ENCODE data around the gene L1CAM. TPM values are rescaled to one million over a fixed set of nuclear protein-coding genes. Genes with fewer than 3 reads are reported as not detected.

L1CAM gene
- total RNA-seq, 1 donor from 2014 or later: 137 TPM

DNA sequence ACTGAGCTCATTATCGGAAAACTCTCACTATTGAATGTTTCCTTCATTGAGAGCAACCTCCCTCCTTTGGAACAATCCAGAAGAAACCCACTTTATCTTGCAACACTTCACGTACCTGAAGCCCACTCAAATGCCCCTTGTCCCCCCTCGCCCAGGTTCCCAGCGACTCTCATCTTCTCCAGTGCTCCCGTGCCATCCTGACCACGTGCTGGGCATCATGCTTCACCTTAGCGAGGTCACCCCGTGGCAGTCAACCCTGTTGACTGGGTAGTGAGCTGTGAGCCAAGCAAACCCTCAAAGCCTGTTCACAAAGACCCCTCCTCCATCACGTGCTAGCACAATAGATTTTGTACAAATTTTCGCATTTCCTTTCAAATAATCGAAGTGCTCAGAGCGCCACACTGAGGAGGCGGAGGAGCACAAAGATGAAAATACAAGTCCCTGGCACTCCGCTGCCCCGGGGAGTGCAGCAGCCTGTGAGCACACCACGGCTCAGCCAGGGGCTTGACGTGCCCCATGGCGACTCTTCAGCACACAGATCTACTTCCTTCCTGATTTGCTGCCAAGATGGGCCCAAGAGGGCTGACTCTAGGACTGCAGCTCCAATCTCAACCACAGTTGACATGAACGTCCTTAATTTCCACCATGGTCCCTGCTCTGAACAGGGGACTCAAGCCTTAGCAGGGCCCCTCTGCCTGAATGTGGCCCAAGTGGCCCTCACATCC lies 71.2 kb downstream of the L1CAM start:
- no peak for DNase-seq (ENCODE audit: low read depth, low spot score)
- H3K4me3 Mint-ChIP-seq: no peak overlapping the region
- TF ChIP-seq, protein P1, sequence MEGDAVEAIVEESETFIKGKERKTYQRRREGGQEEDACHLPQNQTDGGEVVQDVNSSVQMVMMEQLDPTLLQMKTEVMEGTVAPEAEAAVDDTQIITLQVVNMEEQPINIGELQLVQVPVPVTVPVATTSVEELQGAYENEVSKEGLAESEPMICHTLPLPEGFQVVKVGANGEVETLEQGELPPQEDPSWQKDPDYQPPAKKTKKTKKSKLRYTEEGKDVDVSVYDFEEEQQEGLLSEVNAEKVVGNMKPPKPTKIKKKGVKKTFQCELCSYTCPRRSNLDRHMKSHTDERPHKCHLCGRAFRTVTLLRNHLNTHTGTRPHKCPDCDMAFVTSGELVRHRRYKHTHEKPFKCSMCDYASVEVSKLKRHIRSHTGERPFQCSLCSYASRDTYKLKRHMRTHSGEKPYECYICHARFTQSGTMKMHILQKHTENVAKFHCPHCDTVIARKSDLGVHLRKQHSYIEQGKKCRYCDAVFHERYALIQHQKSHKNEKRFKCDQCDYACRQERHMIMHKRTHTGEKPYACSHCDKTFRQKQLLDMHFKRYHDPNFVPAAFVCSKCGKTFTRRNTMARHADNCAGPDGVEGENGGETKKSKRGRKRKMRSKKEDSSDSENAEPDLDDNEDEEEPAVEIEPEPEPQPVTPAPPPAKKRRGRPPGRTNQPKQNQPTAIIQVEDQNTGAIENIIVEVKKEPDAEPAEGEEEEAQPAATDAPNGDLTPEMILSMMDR (conservative IDR thresholded peaks at IDR 0.05): no peak
- peaks cover 31% of the 10 kb centered on the region for H3K4me1 Mint-ChIP-seq
- H3K27me3 Mint-ChIP-seq (ENCODE audit: low read depth): no peaks in the 10 kb centered on the region
- H3K27ac Mint-ChIP-seq (ENCODE audit: unreplicated experiment): peak overlapping the region; percentile 8
- H3K36me3 Mint-ChIP-seq (ENCODE audit: low read depth): peaks cover 10% of the 10 kb centered on the region
- peaks cover 6% of the 10 kb centered on the region for H3K9me3 Mint-ChIP-seq

DNA sequence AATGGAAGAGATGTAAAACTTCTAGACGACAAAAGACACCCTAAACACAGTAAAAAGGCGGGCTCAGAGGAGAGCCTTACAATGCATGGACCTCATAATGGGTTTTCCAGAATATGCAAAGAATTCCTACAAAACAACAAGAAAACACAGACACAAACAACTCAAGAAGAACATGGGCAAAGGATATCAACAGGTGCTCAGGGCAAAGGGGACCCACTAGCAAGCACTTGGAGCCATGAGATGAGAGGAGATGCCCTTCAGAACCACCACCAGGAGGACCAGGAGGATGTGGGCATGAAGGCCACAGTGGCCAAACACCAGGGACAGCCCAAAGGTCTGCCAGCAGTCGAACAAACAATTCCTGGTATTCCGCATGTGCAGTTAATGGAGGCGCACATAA lies 72.8 kb downstream of the L1CAM start:
- no peak overlapping the region for H3K27ac Mint-ChIP-seq (ENCODE audit: unreplicated experiment)
- TF ChIP-seq, protein P1 (conservative IDR thresholded peaks at IDR 0.05): no peak
- H3K4me3 Mint-ChIP-seq: no peak overlapping the region
- H3K27me3 Mint-ChIP-seq (ENCODE audit: low read depth): no peaks in the 10 kb centered on the region
- peaks cover 6% of the 10 kb centered on the region for H3K9me3 Mint-ChIP-seq
- peaks cover 26% of the 10 kb centered on the region for H3K4me1 Mint-ChIP-seq
- H3K36me3 Mint-ChIP-seq (ENCODE audit: low read depth): peaks cover 12% of the 10 kb centered on the region
- DNase-seq (ENCODE audit: low read depth, low spot score): no peak

DNA sequence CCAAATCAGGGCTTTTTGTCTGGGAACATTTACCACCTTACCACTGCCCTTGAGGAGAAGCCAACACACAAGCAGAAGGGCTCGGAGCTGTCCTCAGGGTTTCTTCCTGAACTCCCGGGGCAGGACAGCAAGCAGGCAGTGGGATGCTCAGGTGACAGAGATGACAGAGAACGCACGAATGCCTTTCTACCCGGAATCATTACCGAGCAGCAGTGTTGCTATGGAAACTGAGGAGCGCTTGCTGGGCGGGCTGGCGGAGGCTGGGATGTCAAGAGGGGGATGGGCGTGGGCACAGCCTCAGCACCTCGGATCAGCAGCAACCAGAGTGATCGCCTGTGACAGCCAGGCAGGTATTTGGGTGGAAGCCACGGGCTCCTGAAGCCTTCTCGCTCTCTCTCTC lies 73.8 kb downstream of the L1CAM start:
- TF ChIP-seq, protein P1 (conservative IDR thresholded peaks at IDR 0.05): no peak
- Mint-ChIP-seq H3K27me3 (ENCODE audit: low read depth) (no peaks in the 10 kb centered on the region), H3K36me3 (ENCODE audit: low read depth) (peaks cover 12% of the 10 kb centered on the region), H3K9me3 (peaks cover 6% of the 10 kb centered on the region), H3K4me1 (peaks cover 23% of the 10 kb centered on the region), H3K4me3 (no peak overlapping the region), H3K27ac (ENCODE audit: unreplicated experiment) (no peak overlapping the region)
- DNase-seq (ENCODE audit: low read depth, low spot score): no peak

Other genes with a start within 250 kb of the L1CAM start
- gene DUSP9, start 239.0 kb downstream of the L1CAM start, total RNA-seq: 1.7 TPM in 2 replicates
- 9.4 and 10.2 TPM in 2 replicates for gene PNCK, start 212.4 kb downstream of the L1CAM start, total RNA-seq
- 123 and 125 TPM in 2 replicates for gene SLC6A8, start 198.2 kb downstream of the L1CAM start, total RNA-seq
- gene BCAP31, start 161.8 kb downstream of the L1CAM start, total RNA-seq: 117 and 118 TPM in 2 replicates
- gene ABCD1, start 161.3 kb downstream of the L1CAM start, total RNA-seq: 6.0 and 6.6 TPM in 2 replicates
- gene PLXNB3, start 121.9 kb downstream of the L1CAM start, total RNA-seq: 15.7 and 16.2 TPM in 2 replicates
- 0.14 and 0.30 TPM in 2 replicates for gene SRPK3, start 105.1 kb downstream of the L1CAM start, total RNA-seq
- 50.2 and 52.6 TPM in 2 replicates for gene IDH3G, start 91.8 kb downstream of the L1CAM start, total RNA-seq
- gene SSR4, start 91.5 kb downstream of the L1CAM start, total RNA-seq: 183 and 187 TPM in 2 replicates
- 48.8 and 52.5 TPM in 2 replicates for gene PDZD4, start 55.6 kb downstream of the L1CAM start, total RNA-seq
- not detected in 2 replicates for gene AVPR2, start 18.5 kb upstream of the L1CAM start, total RNA-seq
- 10.2 and 10.7 TPM in 2 replicates for gene ARHGAP4, start 40.1 kb upstream of the L1CAM start, total RNA-seq
- 116 and 124 TPM in 2 replicates for gene NAA10, start 48.9 kb upstream of the L1CAM start, total RNA-seq
- gene RENBP, start 58.5 kb upstream of the L1CAM start, total RNA-seq: 11.4 and 11.8 TPM in 2 replicates
- gene HCFC1, start 85.6 kb upstream of the L1CAM start, total RNA-seq: 168 and 173 TPM in 2 replicates
- gene TMEM187, start 86.6 kb upstream of the L1CAM start, total RNA-seq: 8.0 and 14.0 TPM in 2 replicates
- 119 and 127 TPM in 2 replicates for gene IRAK1, start 133.7 kb upstream of the L1CAM start, total RNA-seq
- 49.1 and 51.0 TPM in 2 replicates for gene MECP2, start 211.5 kb upstream of the L1CAM start, total RNA-seq